Testis (tissue), 2 donors: ENCODE data around the gene DCAF10.

ENCODE experiments used
- POLR2A ChIP-seq: fragments of 450-650 bp; IDR thresholded peaks from one replicate; pipeline ENCODE4 v1.6.1; 2017; ENCODE audit warnings: antibody characterized with exemption, mild to moderate bottlenecking, moderate library complexity
- TF ChIP-seq, protein P1 (sequence below), 3 experiments: fragments of 450-650 bp in 2 of 3; fragments of 200-600 bp in 1 of 3; sonication (generic) in 1 of 3; IDR thresholded peaks; one replicate each; pipeline ENCODE4 v1.5.1; 2016 to 2019; ENCODE audit warnings: antibody characterized with exemption in 3 of 3, mild to moderate bottlenecking in 2 of 3, moderate library complexity in 1 of 3

DNA sequence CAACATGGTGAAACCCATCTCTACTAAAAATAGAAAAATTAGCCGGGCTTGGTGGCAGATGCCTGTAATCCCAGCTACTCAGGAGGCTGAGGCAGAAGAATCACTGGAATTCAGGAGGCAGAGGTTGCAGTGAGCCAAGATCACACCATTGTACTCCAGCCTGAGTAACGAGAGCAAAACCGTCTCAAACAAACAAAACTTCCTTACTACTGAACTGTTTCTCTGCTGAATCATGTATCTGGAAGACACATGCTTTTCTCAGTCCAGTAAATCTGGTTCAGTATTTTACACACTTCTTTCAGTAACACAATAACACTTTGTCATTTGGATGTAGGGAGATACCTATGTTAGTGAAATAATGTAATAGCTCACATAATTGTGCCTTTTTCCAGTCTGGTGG, 39.1 kb upstream of the DCAF10 start:
- no peak for TF ChIP-seq POLR2A
- TF ChIP-seq, protein P1, sequence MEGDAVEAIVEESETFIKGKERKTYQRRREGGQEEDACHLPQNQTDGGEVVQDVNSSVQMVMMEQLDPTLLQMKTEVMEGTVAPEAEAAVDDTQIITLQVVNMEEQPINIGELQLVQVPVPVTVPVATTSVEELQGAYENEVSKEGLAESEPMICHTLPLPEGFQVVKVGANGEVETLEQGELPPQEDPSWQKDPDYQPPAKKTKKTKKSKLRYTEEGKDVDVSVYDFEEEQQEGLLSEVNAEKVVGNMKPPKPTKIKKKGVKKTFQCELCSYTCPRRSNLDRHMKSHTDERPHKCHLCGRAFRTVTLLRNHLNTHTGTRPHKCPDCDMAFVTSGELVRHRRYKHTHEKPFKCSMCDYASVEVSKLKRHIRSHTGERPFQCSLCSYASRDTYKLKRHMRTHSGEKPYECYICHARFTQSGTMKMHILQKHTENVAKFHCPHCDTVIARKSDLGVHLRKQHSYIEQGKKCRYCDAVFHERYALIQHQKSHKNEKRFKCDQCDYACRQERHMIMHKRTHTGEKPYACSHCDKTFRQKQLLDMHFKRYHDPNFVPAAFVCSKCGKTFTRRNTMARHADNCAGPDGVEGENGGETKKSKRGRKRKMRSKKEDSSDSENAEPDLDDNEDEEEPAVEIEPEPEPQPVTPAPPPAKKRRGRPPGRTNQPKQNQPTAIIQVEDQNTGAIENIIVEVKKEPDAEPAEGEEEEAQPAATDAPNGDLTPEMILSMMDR (IDR thresholded peaks at IDR 0.05): no peak
